Right hindlimb (tissue), 1 donor: Measurements from ENCODE around the gene IMPG1.
"Not testable (repeated sequence)": the region's sequence is repeated elsewhere in the genome, so short reads cannot be mapped to it uniquely, and the experiment has no call there.

Experiments used
- DNase-seq: peaks from one replicate; pipeline ENCODE4 v3.0.0-alpha.2; 2018

Gene IMPG1

GRCh38 chr6:75946146-75946831 lies 126.2 kb downstream of the IMPG1 start:
- no peak for DNase-seq

- no peak for DNase-seq
These were observed 129.1 kb downstream of the IMPG1 start for GRCh38 chr6:75943381-75943780.

- DNase-seq, result no peak
These were observed 131.0 kb downstream of the IMPG1 start for GRCh38 chr6:75941509-75941908.

GRCh38 chr6:75940564-75940963 lies 131.9 kb downstream of the IMPG1 start:
- DNase-seq, result no peak

GRCh38 chr6:75937846-75938245 lies 134.6 kb downstream of the IMPG1 start:
- no peak for DNase-seq

GRCh38 chr6:75936682-75937081 lies 135.8 kb downstream of the IMPG1 start:
- no peak for DNase-seq

GRCh38 chr6:75935473-75935793 lies 137.0 kb downstream of the IMPG1 start:
- no peak for DNase-seq

GRCh38 chr6:75934643-75935472 lies 137.6 kb downstream of the IMPG1 start:
- DNase-seq, result peak; percentile 71

GRCh38 chr6:75933387-75933975 lies 139.0 kb downstream of the IMPG1 start:
- DNase-seq, result no peak

- peak; percentile 23 for DNase-seq
These were observed 140.4 kb downstream of the IMPG1 start for GRCh38 chr6:75932067-75932466.

GRCh38 chr6:75931011-75931680 lies 141.3 kb downstream of the IMPG1 start:
- DNase-seq, result peak; percentile 51

- DNase-seq, result no peak
These were observed 145.9 kb downstream of the IMPG1 start for GRCh38 chr6:75926293-75927168.

GRCh38 chr6:75922226-75922625 lies 150.2 kb downstream of the IMPG1 start:
- DNase-seq, result no peak

GRCh38 chr6:75913040-75913439 lies 159.4 kb downstream of the IMPG1 start:
- no peak for DNase-seq

GRCh38 chr6:75907444-75907843 lies 165.0 kb downstream of the IMPG1 start:
- DNase-seq, result no peak

GRCh38 chr6:75906871-75907270 lies 165.6 kb downstream of the IMPG1 start:
- no peak for DNase-seq

- not testable (repeated sequence) for DNase-seq
These were observed 167.3 kb downstream of the IMPG1 start for GRCh38 chr6:75905129-75905528.

GRCh38 chr6:75900216-75900615 lies 172.2 kb downstream of the IMPG1 start:
- DNase-seq, result not testable (repeated sequence)

- DNase-seq, result no peak
These were observed 175.9 kb downstream of the IMPG1 start for GRCh38 chr6:75896526-75896925.

GRCh38 chr6:75893776-75894152 lies 178.7 kb downstream of the IMPG1 start:
- DNase-seq, result no peak

GRCh38 chr6:75893058-75893775 lies 179.2 kb downstream of the IMPG1 start:
- peak; percentile 16 for DNase-seq

GRCh38 chr6:75892384-75892783 lies 180.1 kb downstream of the IMPG1 start:
- no peak for DNase-seq
